GM21619 (cell line): Measurements from ENCODE around the gene IL9R.
A peak's percentile ranks its signal among the peaks of the same experiment; 100 is the strongest.
"Not testable (repeated sequence)": the region's sequence is repeated elsewhere in the genome, so short reads cannot be mapped to it uniquely, and the experiment has no call there.

ENCODE experiments used
- ATAC-seq: cut with Tn5 transposase; IDR thresholded peaks from one replicate; pipeline ENCODE4 v1.9.1; 2021; ENCODE audit not compliant: unreplicated experiment

Gene IL9R

GRCh38 chrX:155997436-155997835, at the start of gene IL9R:
TSS of gene IL9R (plus strand) at chrX:155997696. CDS start at chrX:155997760, 64 bp downstream.
- ATAC-seq: peak; percentile 78

GRCh38 chrX:155949098-155949497, 48.4 kb upstream of the IL9R start:
- ATAC-seq: no peak

GRCh38 chrX:155951237-155951789, 46.2 kb upstream of the IL9R start:
- ATAC-seq: no peak

GRCh38 chrX:155953055-155953454, 44.4 kb upstream of the IL9R start:
- no peak for ATAC-seq

- ATAC-seq: no peak
Observed at GRCh38 chrX:155954793-155955192, 42.7 kb upstream of the IL9R start.

- ATAC-seq: no peak
Observed at GRCh38 chrX:155956099-155956498, 41.4 kb upstream of the IL9R start.

- no peak for ATAC-seq
Observed at GRCh38 chrX:155956649-155957048, 40.8 kb upstream of the IL9R start.

- ATAC-seq: no peak
Observed at GRCh38 chrX:155957843-155958242, 39.7 kb upstream of the IL9R start.

GRCh38 chrX:155959018-155959587, 38.4 kb upstream of the IL9R start:
- ATAC-seq: no peak

- no peak for ATAC-seq
Observed at GRCh38 chrX:155962906-155963305, 34.6 kb upstream of the IL9R start.

- ATAC-seq: no peak
Observed at GRCh38 chrX:155966876-155967275, 30.6 kb upstream of the IL9R start.

GRCh38 chrX:155967653-155968325, 29.7 kb upstream of the IL9R start:
- no peak for ATAC-seq

- ATAC-seq: no peak
Observed at GRCh38 chrX:155968326-155968661, 29.2 kb upstream of the IL9R start.

GRCh38 chrX:155968791-155969190, 28.7 kb upstream of the IL9R start:
- ATAC-seq: no peak

GRCh38 chrX:155971658-155972057, 25.8 kb upstream of the IL9R start:
- ATAC-seq: not testable (repeated sequence)

GRCh38 chrX:155972241-155972640, 25.3 kb upstream of the IL9R start:
- not testable (repeated sequence) for ATAC-seq

- ATAC-seq: no peak
Observed at GRCh38 chrX:155983326-155983725, 14.2 kb upstream of the IL9R start.

- ATAC-seq: no peak
Observed at GRCh38 chrX:155985208-155985607, 12.3 kb upstream of the IL9R start.

- ATAC-seq: not testable (repeated sequence)
Observed at GRCh38 chrX:155986995-155987394, 10.5 kb upstream of the IL9R start.

- no peak for ATAC-seq
Observed at GRCh38 chrX:155988859-155989258, 8.6 kb upstream of the IL9R start.

- no peak for ATAC-seq
Observed at GRCh38 chrX:155993421-155993820, 4.1 kb upstream of the IL9R start.

- no peak for ATAC-seq
Observed at GRCh38 chrX:155995321-155995875, 2.1 kb upstream of the IL9R start.
